Measurements from ENCODE around the gene CD300C. TPM values are rescaled to one million over a fixed set of nuclear protein-coding genes. Genes with fewer than 3 reads are reported as not detected.

The CD300C gene
- total RNA-seq, 4 donors from 2014 or later: 0.31 to 0.80 (median 0.53) TPM

GRCh38 chr17:74497471-74497870 lies 48.4 kb downstream of the CD300C start:
- H3K4me3 ChIP-seq: no peak overlapping the region
- peaks cover 5% of the 10 kb centered on the region for H3K27me3 ChIP-seq
- WGBS: 68% methylated on average over 5 of the region's 5 CpGs
- H3K4me1 ChIP-seq: no peaks in the 10 kb centered on the region
- no peak overlapping the region for H3K27ac ChIP-seq
- DNase-seq (ENCODE audit: low spot score in 2 of 2): peak in 1 of 2 donors; percentile 52
- no peaks in the 10 kb centered on the region for H3K36me3 ChIP-seq
- H3K9me3 ChIP-seq: no peaks in the 10 kb centered on the region
- TF ChIP-seq POLR2A (IDR thresholded peaks at IDR 0.05) (no peak), EP300 (IDR thresholded peaks at IDR 0.05) (no peak), CTCF (IDR thresholded peaks at IDR 0.05) (no peak), POLR2AphosphoS5 (IDR thresholded peaks at IDR 0.05) (no peak)

GRCh38 chr17:74493331-74493833 lies 52.5 kb downstream of the CD300C start:
- TF ChIP-seq CTCF (IDR thresholded peaks at IDR 0.05) (peak; percentile 77 to 85), POLR2A (IDR thresholded peaks at IDR 0.05) (no peak)
- H3K36me3 ChIP-seq: no peaks in the 10 kb centered on the region
- H3K9me3 ChIP-seq: no peaks in the 10 kb centered on the region
- no peak overlapping the region for H3K27ac ChIP-seq
- WGBS: 39% methylated on average over 11 of the region's 11 CpGs
- H3K4me3 ChIP-seq: no peak overlapping the region
- DNase-seq (ENCODE audit: low spot score in 2 of 2): peak; percentile 70 to 78
- peaks cover 3% of the 10 kb centered on the region for H3K27me3 ChIP-seq
- no peaks in the 10 kb centered on the region for H3K4me1 ChIP-seq

DNA sequence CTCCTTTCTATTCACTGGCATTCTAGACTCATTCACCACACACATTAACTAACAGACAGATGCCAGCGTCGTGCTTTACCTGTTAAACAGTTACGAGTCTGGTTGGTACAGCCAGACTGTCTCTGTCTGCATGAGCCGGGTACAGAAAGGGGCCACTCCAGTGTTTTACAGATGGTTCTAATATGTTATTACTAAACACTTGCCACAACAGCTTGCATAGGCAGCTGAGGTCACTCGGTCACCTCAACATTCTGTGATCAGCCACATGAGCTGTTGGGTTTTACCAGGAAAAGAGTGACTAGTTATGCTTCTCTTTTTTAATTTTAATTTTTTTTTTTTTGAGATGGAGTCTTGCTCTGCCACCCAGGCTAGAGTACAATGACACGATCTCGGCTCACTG lies 54.3 kb downstream of the CD300C start:
- H3K9me3 ChIP-seq: no peaks in the 10 kb centered on the region
- no peak overlapping the region for H3K27ac ChIP-seq
- H3K36me3 ChIP-seq: no peaks in the 10 kb centered on the region
- TF ChIP-seq CTCF (IDR thresholded peaks at IDR 0.05) (no peak), EP300 (IDR thresholded peaks at IDR 0.05) (no peak), POLR2A (IDR thresholded peaks at IDR 0.05) (no peak), POLR2AphosphoS5 (IDR thresholded peaks at IDR 0.05) (no peak)
- H3K27me3 ChIP-seq: peaks cover 3% of the 10 kb centered on the region
- H3K4me3 ChIP-seq: no peak overlapping the region
- H3K4me1 ChIP-seq: no peaks in the 10 kb centered on the region
- WGBS: 82% methylated on average over 7 of the region's 7 CpGs
- peak; percentile 5 to 23 for DNase-seq (ENCODE audit: low spot score in 2 of 2)

Other genes with a start within 250 kb of the CD300C start
- gene KIF19, start 219.9 kb downstream of the CD300C start, total RNA-seq: 1 to 10 TPM in 2 of 4 donors, under 1 TPM in 2; 0.34 to 1.3 (median 1.0) TPM
- not detected for gene BTBD17, start 184.2 kb downstream of the CD300C start, total RNA-seq
- not detected for gene GPR142, start 178.6 kb downstream of the CD300C start, total RNA-seq
- gene GPRC5C, start 114.0 kb downstream of the CD300C start, total RNA-seq: 100 to 1,000 TPM in 1 of 4 donors, 10 to 100 TPM in 3; 72.0 to 106 (median 91.5) TPM
- gene CD300A, start 79.5 kb downstream of the CD300C start, total RNA-seq: 1 to 10 TPM; 1.4 to 6.3 (median 2.9) TPM
- gene CD300LB, start 14.6 kb downstream of the CD300C start, total RNA-seq: not detected
- not detected for gene CD300H, start 21.4 kb upstream of the CD300C start, total RNA-seq
- not detected for gene CD300LD, start 46.2 kb upstream of the CD300C start, total RNA-seq
- gene CD300E, start 77.6 kb upstream of the CD300C start, total RNA-seq: under 1 TPM in 1 of 4 donors, not detected in 3; 0.24 TPM
- gene CD300LF, start 166.8 kb upstream of the CD300C start, total RNA-seq: not detected
- under 1 TPM in 2 of 4 donors, not detected in 2; 0.32 to 0.38 TPM for gene RAB37, start 191.1 kb upstream of the CD300C start, total RNA-seq
- gene NHERF1, start 202.5 kb upstream of the CD300C start, total RNA-seq: 10 to 100 TPM; 21.1 to 53.8 (median 42.0) TPM
- 10 to 100 TPM; 21.0 to 32.7 (median 24.4) TPM for gene NAT9, start 230.2 kb upstream of the CD300C start, total RNA-seq